HG03457 (cell line): ENCODE data around the gene C1QL2.

Source experiments
- ATAC-seq: cut with Tn5 transposase; IDR thresholded peaks from one replicate; pipeline ENCODE4 v1.9.1; 2021; ENCODE audit warnings: moderate number of reproducible peaks; ENCODE audit not compliant: unreplicated experiment

The C1QL2 gene

GRCh38 chr2:119144806-119145205, 13.7 kb downstream of the C1QL2 start:
- ATAC-seq: no peak

- ATAC-seq: no peak
Observed at GRCh38 chr2:119142824-119143223, 15.7 kb downstream of the C1QL2 start.

DNA sequence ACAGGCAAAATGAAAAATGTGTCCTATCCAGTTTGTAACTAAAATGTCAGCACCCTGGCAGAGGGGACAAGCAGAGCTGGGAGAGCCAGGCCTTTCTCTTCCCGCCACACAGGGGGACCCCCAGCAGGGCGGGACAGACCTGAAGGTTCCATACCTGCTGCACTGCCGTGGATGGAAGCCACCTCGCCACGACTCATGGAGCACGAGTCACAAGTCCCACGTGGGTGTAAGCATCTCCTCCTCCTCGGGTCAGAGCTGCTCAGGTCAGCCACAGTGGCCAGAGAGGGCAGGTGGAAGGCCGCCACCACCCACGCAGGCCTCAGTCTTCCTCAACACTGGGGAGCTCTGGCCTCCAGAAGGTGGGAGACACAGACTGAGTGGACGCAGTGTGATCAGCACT, 21.0 kb downstream of the C1QL2 start:
- ATAC-seq: no peak

DNA sequence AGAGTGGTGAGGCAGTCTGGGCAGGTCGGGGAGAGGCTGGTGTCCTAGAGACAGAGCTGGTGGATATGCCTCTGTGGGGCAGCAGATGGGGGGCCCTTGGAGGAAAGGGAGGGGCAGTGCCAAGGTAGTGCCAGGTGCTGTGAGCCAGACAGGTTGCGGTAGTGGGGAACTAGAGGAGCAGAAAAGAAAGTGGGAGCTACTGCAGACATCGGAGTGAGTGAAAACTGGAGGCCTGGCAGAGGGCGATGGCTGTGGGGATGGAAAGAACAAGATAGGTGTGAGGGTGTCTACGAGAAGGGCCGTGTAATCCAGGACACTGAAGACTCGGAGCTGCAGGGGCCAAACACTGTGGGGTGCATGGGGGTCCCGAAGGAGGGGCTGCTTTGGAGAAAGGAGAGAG, 21.7 kb downstream of the C1QL2 start:
- no peak for ATAC-seq

DNA sequence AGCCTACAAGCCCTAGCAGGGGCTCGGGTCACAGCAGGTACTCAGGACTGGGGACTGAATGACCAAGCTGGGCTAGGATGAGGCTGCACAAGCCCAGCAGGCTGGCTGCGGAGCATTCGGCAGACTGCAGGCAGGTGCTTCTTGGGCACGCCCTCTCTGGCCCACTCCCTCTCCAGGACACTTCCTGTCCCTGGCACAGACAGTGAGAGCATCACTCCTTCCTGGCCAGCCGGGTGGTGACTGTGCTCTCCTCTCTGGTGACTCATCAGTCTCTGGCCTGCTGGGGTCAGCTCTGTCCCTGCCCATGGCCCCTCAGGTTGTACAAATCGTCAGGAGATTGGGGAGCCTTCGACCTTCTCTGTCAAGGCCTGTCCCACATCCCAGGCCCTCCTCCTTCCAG, 22.5 kb downstream of the C1QL2 start:
- no peak for ATAC-seq

- no peak for ATAC-seq
Observed at GRCh38 chr2:119134775-119135174, 23.8 kb downstream of the C1QL2 start.

- ATAC-seq: no peak
Observed at GRCh38 chr2:119126650-119127049, 31.9 kb downstream of the C1QL2 start.

- no peak for ATAC-seq
Observed at GRCh38 chr2:119123389-119123788, 35.2 kb downstream of the C1QL2 start.

DNA sequence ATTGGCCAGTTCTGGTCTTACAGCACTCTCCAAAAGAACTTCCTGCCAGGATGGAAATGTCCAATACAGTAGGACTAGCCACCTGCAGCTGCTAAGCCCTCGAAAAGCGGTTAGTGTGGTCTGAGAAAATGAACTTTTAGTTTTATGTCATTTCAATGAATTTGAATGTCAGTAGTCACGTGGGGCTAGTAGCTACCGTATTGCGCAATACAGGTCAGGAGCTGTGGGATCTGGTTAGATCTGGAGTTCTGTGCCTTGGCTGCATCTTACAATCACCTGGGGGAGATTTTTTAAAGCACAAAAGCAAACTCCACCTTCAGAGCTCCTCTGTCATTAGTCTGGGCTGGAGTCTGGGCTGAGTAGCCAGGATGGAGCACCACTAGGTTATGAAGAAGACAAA, 35.9 kb downstream of the C1QL2 start:
- no peak for ATAC-seq

GRCh38 chr2:119119999-119120756, 38.4 kb downstream of the C1QL2 start:
- no peak for ATAC-seq

DNA sequence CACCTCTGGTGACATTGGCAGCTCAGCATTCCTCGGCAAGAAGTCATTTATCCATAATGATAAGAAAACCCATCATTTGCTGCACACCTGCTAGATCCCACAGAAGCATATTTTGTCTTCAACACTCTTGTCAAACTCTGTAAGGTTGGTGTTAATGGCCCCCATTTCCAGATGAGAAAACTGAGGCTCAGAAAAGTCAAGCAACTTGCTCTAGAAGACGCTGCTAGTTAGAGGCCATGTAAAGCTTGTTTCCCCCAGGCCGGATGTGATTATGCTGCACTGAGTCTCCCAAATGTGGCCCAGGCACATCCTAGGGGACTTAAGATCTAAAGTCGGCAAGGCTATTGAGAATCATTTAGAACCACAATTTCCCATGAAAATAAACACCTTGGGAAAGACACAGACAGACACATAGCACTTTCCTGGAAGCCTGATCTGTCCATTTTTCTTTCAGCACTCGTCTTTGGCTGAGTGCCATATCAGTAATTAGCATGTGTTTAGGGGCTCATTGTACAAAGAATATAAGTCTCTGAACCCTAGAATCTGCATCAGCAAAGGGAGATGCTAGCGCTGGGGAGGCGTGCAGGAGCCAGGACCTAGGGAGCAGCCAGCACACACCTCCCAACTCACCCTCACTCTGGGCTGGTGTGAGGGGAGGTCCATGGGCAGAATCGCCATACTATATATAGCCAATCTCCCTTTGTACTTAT, 39.3 kb downstream of the C1QL2 start:
- ATAC-seq: no peak

- ATAC-seq: no peak
Observed at GRCh38 chr2:119117891-119118882, 40.4 kb downstream of the C1QL2 start.

DNA sequence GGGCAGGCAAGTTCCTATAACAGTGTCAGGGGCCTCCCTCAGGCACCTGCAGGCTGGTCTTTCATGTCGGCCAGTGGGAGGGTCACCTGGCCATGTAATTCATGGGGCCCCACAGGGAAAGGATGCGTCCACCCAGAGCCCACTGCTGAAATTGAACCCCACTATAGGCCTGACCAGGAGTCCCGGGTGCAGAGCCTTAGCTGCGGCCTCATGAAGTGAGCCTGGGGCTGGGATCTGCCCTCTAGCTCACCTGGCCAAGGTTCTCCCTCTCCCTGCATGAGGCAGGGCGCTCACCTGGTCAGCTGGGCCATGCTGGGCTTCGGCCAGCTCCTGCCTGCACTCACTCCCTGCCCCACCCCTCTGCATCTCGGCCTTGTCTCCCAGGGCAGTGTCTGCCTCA, 41.1 kb downstream of the C1QL2 start:
- no peak for ATAC-seq

- no peak for ATAC-seq
Observed at GRCh38 chr2:119116411-119117295, 41.9 kb downstream of the C1QL2 start.

GRCh38 chr2:119114266-119114665, 44.3 kb downstream of the C1QL2 start:
- ATAC-seq: no peak

GRCh38 chr2:119113489-119113770, 45.1 kb downstream of the C1QL2 start:
- no peak for ATAC-seq

GRCh38 chr2:119112770-119113488, 45.6 kb downstream of the C1QL2 start:
- no peak for ATAC-seq

DNA sequence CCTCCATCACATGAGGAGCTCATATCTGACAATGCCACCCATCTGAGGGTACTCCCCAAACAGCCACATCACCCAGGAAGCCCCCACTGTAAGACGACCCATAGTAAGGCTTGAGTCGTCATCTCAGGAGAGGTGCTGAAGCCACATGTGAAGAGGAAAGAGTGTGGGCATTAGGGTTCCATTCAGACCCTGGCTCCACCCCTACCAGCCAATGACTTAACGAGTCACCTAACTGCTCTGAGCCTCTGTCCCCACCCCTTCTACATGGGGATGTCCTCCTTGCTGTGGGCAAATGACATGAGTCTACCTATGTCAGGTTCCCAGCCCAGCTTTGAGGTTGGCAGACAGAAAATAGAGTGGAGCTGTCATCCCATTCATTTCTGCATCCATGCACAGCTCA, 46.3 kb downstream of the C1QL2 start:
- no peak for ATAC-seq

DNA sequence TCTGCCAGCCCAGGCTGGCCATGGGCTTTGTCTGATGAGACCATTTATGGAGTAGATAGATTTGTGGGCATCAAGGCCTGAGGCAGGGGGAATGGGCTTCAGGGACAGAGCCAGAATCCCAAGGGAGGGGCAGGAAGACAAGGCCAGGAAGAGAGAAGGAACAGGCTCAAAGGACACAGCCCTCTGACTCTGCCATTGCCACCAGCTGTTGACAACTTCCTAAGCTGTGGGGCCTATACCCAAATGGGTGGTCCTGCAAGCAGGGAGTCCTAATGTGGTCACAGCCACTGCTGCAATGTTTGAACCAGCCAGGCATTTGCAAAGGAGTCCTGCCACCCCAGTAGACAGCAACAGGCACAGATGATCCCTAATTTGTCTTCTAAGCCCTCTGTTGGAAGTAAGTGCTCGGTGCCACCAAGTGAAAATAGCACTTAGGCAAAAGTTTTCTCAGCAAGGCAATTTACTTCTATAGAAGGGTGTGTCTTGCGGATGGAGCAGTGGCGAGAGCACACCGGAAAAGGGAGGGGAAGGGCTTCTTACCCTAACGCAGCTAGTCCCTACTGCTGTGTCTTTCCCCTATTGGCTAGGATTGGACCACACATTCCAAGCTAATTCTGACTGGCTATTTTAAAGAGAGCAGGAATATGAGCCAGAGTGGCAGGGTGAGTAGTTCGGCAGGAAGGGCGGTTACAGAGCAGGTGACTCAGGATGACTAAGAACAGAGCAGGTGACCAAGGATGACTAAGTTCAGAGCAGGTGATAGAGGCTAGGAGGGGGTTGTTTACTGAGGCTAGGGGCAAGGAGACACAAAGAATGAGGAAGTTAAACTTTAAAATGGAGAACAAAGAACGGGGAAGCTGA, 47.2 kb downstream of the C1QL2 start:
- no peak for ATAC-seq
